ENCODE results near the gene CXCR3. TPM values are rescaled to one million over a fixed set of nuclear protein-coding genes. Genes with fewer than 3 reads are reported as not detected.

Gene CXCR3
- polyA plus RNA-seq, 3 donors = 0.18 TPM; not detected in 2

- DNase-seq (ENCODE audit: extremely low read depth in 1 of 11, low read depth in 9 of 11, low spot score in 4 of 11) = no peak
Measured at GRCh38 chrX:71640002-71640401, 21.7 kb upstream of the CXCR3 start.

DNA sequence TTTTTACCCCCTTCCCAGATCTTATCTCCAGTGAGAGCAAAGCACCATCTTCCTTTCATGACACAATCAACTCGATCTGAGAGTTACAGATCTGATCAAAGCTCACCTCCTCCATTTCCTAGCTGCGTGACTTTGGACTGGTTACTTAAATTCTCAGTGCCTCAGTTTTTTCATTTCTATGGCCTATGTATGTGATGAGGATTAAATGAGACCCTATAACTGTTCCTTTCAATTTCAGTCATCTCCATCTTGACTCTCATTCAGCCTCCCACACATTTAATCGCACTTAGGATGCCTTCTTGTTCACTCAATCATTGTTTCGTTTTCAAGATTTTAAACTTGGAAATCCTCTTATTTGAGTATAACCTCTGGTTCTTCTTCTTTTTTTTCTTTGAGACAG lies 20.1 kb upstream of the CXCR3 start:
- no peak for DNase-seq (ENCODE audit: extremely low read depth in 1 of 11, low read depth in 9 of 11, low spot score in 4 of 11)

DNA sequence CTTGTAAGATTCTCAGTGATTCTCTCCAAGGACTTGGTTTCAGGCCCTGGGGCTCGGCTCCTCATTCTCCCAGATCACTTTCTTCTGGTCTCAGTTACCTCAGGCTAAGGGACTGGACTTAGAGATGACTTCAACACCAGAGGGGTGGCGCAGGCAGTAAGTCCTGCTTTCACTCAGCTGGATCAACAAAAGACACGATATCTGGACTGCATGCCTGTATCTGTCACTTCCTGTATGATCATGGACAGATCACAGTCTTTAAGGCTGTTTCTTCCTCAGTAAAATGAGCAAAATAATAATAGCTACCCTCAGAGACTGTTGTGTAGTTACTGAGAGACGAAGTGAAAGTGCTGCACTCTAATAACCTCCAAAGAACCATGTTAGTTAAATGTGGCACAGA lies 19.5 kb upstream of the CXCR3 start:
- no peak for DNase-seq (ENCODE audit: extremely low read depth in 1 of 11, low read depth in 9 of 11, low spot score in 4 of 11)

GRCh38 chrX:71637253-71637618 lies 18.9 kb upstream of the CXCR3 start:
- DNase-seq (ENCODE audit: extremely low read depth in 1 of 11, low read depth in 9 of 11, low spot score in 4 of 11) = no peak

- DNase-seq (ENCODE audit: extremely low read depth in 1 of 11, low read depth in 9 of 11, low spot score in 4 of 11) = no peak
Measured at GRCh38 chrX:71636438-71637252, 18.3 kb upstream of the CXCR3 start.

DNA sequence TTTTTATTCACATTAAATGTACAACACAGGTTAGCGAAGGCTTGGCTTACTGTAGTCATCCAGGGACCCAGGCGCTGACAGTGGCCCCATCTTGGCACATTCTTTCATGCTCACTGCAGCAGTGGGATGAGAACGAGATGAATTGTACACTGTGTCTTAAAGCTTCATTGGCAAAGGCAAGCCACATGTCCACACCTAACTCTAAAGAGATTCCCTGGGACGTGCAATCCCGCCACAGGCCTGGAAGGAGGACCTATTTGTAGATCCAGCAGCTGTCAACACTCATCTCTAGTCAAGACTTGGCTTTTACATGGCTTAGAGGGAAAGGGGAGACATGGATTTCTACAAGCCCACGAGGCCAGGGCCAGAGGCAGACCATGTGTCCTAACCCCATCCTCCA lies 16.1 kb upstream of the CXCR3 start:
- DNase-seq (ENCODE audit: extremely low read depth in 1 of 11, low read depth in 9 of 11, low spot score in 4 of 11) = no peak

- DNase-seq (ENCODE audit: extremely low read depth in 1 of 11, low read depth in 9 of 11, low spot score in 4 of 11) = no peak
Measured at GRCh38 chrX:71632923-71633657, 14.8 kb upstream of the CXCR3 start.

DNA sequence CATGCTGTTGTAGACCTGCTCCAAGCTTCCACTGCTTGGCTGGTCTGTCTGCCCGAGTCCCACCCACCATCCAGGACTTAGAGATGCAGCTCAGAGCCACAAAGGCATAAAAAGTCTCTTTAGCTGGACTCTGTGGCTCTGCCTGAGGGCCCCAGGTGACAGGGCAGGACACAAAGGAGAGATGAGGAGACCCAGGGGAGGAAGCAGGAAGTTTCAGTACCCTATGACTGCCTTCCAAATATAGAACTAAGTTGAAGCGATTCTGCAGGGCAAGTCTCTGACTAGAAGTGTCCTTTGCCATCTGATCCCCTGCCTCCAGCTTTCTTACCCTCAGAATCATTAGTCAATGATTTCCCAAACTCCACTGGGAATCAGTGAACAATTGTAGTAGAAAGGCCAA lies 11.2 kb upstream of the CXCR3 start:
- peak in 1 of 11 donors; percentile 18 for DNase-seq (ENCODE audit: extremely low read depth in 1 of 11, low read depth in 9 of 11, low spot score in 4 of 11)

- DNase-seq (ENCODE audit: extremely low read depth in 1 of 11, low read depth in 9 of 11, low spot score in 4 of 11) = no peak
Measured at GRCh38 chrX:71627588-71628404, 9.5 kb upstream of the CXCR3 start.

- DNase-seq (ENCODE audit: extremely low read depth in 1 of 11, low read depth in 9 of 11, low spot score in 4 of 11) = no peak
Measured at GRCh38 chrX:71626576-71626975, 8.3 kb upstream of the CXCR3 start.

DNA sequence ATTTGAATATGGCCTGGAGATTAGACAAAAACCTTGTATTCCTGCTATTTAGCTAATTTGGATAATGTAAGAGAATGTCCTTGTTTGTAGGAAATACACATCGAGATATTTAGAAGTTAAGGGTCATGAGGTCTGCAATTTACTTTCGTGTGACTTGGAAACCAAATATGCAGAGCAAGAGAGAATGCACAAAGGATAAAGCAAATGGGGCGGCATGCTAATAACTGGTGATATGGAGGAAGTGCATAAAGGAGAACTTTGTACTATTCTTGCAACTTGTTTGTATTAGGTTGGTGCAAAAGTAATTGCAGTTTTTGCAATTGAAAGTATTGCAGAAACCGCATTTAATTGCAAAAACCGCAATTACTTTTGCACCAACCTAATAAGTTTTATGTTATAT lies 7.2 kb upstream of the CXCR3 start:
- DNase-seq (ENCODE audit: extremely low read depth in 1 of 11, low read depth in 9 of 11, low spot score in 4 of 11) = no peak

GRCh38 chrX:71623714-71624113 lies 5.4 kb upstream of the CXCR3 start:
- no peak for DNase-seq (ENCODE audit: extremely low read depth in 1 of 11, low read depth in 9 of 11, low spot score in 4 of 11)

DNA sequence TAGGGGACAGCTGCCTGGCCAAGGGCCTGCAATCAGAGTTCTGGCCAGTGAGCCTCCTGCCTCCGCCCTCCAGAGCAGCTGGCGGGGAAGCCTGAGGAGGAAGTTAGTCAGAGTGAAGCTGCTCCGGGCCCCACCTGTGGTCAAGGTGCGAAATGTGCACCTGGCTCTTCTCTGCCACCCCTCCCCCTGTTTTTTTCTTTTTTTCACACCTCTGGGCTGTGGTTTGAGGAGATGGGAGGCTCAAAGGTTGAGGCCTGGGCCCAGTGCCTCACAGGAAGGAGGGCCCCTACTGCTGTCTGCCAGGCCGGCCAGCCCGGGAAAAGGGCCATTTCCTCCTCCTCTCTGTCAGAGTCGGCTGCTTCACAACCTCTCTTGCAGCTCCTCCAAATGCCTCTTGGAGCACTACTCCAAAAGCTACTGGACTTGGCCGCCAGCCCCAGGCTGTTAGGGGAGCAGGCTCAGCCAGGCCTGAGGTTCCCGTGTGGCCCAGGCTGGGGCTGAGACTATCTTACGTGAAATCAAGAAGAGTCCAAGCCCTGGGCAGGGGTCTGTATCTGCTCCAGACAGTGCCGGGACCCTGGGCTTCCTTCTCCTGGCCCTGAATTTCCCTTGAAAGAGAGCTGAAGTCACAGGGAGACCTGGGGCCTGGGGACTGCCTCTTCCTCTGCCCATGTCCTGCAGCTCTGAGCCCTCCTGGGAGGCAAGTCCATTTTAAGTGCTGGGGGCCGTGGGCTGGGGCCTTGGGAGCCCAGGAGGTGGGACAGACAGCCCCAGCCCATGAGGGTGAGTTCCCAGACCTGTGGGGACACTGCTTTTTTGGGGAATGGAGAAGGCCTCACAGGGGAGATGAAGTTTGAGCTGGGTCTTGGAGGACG lies 4.5 kb upstream of the CXCR3 start:
- DNase-seq (ENCODE audit: extremely low read depth in 1 of 11, low read depth in 9 of 11, low spot score in 4 of 11) = peak in 9 of 11 donors; percentile 6 to 55 (median 29)

DNA sequence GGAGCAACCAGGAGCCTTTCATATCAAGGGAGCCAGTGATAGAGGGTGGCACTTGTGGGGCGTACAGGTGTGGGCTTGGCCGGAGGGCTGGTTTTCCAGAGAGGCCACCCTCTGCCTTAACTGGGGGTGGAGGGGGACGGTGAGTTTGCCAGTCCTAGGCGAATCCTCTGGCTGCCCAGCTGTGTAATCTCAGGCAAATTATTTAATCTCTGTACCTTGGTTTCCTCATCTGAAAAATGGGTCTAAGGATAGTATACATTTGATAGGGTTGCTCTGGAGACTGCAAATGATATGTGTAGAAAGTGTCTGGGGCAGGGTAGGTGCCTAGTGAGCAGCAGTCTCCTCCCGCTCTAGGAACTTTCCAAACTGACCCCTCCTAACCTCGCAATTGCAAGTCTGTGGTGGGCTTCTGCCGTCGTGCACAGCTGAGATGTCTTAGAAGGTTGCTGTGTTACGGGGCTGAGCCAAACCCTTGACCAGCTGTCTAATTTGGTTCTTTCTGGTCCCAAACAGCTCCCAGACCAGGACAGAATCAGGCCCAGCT lies 3.8 kb upstream of the CXCR3 start:
- no peak for DNase-seq (ENCODE audit: extremely low read depth in 1 of 11, low read depth in 9 of 11, low spot score in 4 of 11)

DNA sequence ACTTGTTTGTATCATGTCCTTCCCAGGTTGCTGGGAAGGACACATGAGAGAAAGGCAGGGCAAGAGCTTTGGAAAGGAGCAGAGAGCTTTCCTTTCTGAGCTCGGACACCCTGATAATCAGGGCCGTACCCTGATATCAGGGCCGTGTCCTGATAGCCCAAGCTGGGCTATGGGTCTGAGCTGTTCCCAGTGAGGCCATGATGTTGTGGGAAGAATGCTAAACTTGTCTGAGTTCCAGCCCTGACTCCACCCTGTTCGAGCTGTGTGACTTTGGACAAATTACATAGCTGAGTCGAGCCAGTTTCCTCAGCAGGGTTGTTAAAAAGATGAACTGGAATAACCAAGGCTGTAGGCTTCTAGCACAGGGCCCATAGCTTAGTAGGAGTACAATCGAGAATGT lies 3.3 kb upstream of the CXCR3 start:
- no peak for DNase-seq (ENCODE audit: extremely low read depth in 1 of 11, low read depth in 9 of 11, low spot score in 4 of 11)

- DNase-seq (ENCODE audit: extremely low read depth in 1 of 11, low read depth in 9 of 11, low spot score in 4 of 11) = no peak
Measured at GRCh38 chrX:71619986-71620385, 1.7 kb upstream of the CXCR3 start.

DNA sequence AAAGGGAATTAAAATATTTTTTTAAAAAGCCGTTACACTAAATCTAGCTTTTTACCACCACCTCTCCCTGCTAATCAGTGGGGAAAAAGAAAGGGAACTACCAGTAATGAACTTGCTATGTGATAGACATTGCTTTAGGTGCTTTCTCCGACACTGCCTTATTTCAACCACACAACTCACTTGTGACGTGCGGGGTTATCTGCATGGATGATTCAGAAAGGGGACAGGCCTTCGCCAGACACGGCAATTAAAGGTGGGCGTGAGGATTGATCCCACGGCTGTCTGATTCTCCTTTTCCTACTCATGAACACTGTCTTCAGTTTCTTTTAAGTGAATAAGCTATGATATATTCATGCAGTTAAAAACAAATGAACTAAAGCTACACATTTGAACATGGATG lies 882 bp upstream of the CXCR3 start:
- DNase-seq (ENCODE audit: extremely low read depth in 1 of 11, low read depth in 9 of 11, low spot score in 4 of 11) = no peak

DNA sequence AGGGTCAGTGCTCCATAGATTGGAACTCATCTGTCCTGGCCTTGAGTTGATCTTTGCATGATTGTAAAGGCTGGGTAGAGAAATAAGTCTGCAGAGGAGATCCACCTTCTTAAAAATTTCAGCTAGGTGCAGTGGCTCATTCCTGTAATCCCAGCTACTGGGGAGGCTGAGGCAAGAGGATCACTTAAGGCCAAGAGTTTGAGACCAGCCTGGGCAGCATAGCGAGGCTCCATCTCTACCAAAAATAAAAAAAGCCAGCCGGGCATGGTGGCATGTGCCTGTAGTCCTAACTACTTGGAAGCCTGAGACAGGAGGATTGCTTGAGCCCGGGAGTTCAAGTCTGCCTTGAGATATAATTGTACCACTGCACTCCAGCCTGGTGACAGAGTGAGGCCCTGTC lies 476 bp upstream of the CXCR3 start:
- DNase-seq (ENCODE audit: extremely low read depth in 1 of 11, low read depth in 9 of 11, low spot score in 4 of 11) = no peak

GRCh38 chrX:71617742-71618141 lies 569 bp downstream of the CXCR3 start:
- DNase-seq (ENCODE audit: extremely low read depth in 1 of 11, low read depth in 9 of 11, low spot score in 4 of 11) = no peak
